ENCODE data around the gene HRAS. TPM values are rescaled to one million over a fixed set of nuclear protein-coding genes. Genes with fewer than 3 reads are reported as not detected.

HRAS gene
- total and polyA plus RNA-seq, 2 experiments from 2014 or later = 62.1 to 76.9 TPM

DNA sequence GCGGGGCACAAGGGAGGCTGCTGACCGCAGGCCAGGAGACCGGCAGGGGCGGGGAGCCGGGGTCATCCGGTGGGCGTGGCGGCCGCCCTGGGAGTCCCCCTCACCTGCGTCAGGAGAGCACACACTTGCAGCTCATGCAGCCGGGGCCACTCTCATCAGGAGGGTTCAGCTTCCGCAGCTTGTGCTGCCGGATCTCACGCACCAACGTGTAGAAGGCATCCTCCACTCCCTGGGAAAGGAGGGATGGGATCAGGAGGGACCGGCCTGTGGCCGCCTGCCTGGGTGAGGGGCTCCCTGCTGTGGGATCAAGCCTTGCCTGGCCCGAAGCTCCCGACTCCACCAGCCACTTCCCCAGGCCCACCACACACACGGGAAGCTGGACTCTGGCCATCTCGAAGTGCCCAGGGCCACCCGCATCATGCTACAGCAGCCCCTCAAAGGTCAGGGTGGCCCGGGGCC is 2.8 kb downstream of the HRAS start:
- WGBS, 2 experiments (ENCODE audit: low coverage in 1 of 2, low lambda C conversion rate in 2 of 2, missing lambda C conversion rate in 2 of 2) = 87 to 93% methylated on average over 23 of the region's 23 CpGs
- in situ Hi-C loops (cut with MboI) = no loop called here
- no peaks in the 10 kb centered on the region for H3K36me3 ChIP-seq (ENCODE audit: low read depth)

GRCh38 chr11:531919-532526 is 3.4 kb downstream of the HRAS start:
- Histone ChIP-seq H3K27me3 (replicated peaks; ENCODE audit: insufficient read depth) (no peaks in the 10 kb centered on the region), H3K9me3 (ENCODE audit: low read depth) (no peaks in the 10 kb centered on the region), H3F3A (ENCODE audit: insufficient read depth) (no peaks in the 10 kb centered on the region), H3K4me3 (no peak overlapping the region), H3K27ac (no peak overlapping the region), H4K20me1 (ENCODE audit: insufficient read depth) (no peaks in the 10 kb centered on the region), H3K79me2 (ENCODE audit: insufficient read depth) (peaks cover 17% of the 10 kb centered on the region), H3K4me1 (ENCODE audit: insufficient read depth) (no peaks in the 10 kb centered on the region), H3K9ac (no peak overlapping the region), H3K36me3 (ENCODE audit: low read depth) (no peaks in the 10 kb centered on the region), H3K9me2 (ENCODE audit: insufficient read depth) (no peaks in the 10 kb centered on the region), H2AFZ (no peak overlapping the region), H3K4me2 (ENCODE audit: unreplicated experiment) (no peak overlapping the region)
- WGBS, 2 experiments (ENCODE audit: low coverage in 1 of 2, low lambda C conversion rate in 2 of 2, missing lambda C conversion rate in 2 of 2) = 83 to 88% methylated on average over 16 to 18 of the region's 18 CpGs
- in situ Hi-C loops (cut with MboI) = no loop called here
- TF ChIP-seq EZH2phosphoT487 (IDR thresholded peaks at IDR 0.05; ENCODE audit: insufficient read depth, low read depth) (no peak), EZH2 (IDR thresholded peaks at IDR 0.05; ENCODE audit: insufficient read depth, poor library complexity, severe bottlenecking) (no peak)
- no peak for DNase-seq

More for the DNA sequence above, 2.8 kb downstream of the HRAS start:
- Histone ChIP-seq H3K9ac (no peak overlapping the region), H3K79me2 (ENCODE audit: insufficient read depth) (peaks cover 17% of the 10 kb centered on the region), H3K4me2 (ENCODE audit: unreplicated experiment) (no peak overlapping the region), H2AFZ (no peak overlapping the region), H3K4me1 (ENCODE audit: insufficient read depth) (no peaks in the 10 kb centered on the region), H3K27ac (no peak overlapping the region), H3K4me3 (no peak overlapping the region), H4K20me1 (ENCODE audit: insufficient read depth) (no peaks in the 10 kb centered on the region), H3K27me3 (replicated peaks; ENCODE audit: insufficient read depth) (no peaks in the 10 kb centered on the region), H3K9me3 (ENCODE audit: low read depth) (no peaks in the 10 kb centered on the region), H3F3A (ENCODE audit: insufficient read depth) (no peaks in the 10 kb centered on the region), H3K9me2 (ENCODE audit: insufficient read depth) (no peaks in the 10 kb centered on the region)
- DNase-seq = no peak
- TF ChIP-seq EZH2phosphoT487 (IDR thresholded peaks at IDR 0.05; ENCODE audit: insufficient read depth, low read depth) = no peak
- TF ChIP-seq EZH2 (IDR thresholded peaks at IDR 0.05; ENCODE audit: insufficient read depth, poor library complexity, severe bottlenecking) = no peak

DNA sequence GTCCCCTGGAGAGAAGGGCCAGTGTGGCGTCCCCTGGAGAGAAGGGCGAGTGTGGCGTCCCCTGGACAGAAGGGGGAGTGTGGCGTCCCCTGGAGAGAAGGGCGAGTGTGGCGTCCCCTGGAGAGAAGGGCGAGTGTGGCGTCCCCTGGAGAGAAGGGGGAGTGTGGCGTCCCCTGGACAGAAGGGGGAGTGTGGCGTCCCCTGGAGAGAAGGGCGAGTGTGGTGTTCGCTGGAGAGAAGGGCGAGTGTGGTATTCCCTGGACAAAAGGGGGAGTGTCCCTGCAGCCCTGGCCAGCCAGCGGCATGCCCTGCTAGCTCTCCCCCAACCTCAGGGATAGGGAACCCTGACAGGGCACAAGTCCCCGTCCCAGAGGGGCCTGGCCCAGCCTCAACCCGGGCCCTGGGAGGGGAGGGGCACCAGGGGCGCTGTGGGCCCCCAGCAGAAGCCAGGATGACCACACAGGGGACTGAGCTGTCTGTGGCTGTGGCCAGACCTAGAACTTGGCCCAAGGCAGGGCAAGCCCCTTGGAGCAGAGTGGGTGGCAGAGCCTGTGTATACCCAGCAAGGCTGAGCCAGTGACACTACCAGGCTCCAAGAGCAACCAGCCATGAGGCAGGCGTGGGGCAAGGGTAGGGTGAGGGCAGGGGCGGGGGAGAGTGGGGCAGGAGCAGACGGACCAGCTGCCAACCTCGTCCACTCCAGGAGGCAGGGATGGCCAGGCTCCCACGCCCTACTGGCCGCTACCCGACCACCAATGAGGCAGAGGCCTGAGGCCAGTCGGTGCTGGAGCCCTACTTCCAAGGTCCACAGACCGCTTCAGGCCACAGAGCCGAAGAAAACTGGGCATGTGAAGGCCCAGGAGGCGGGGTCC is 4.2 kb downstream of the HRAS start:
- H3K4me3 ChIP-seq = no peak overlapping the region
- peaks cover 17% of the 10 kb centered on the region for H3K79me2 ChIP-seq (ENCODE audit: insufficient read depth)
- H3K4me1 ChIP-seq (ENCODE audit: insufficient read depth) = no peaks in the 10 kb centered on the region
- no peak overlapping the region for H3K4me2 ChIP-seq (ENCODE audit: unreplicated experiment)
- H2AFZ ChIP-seq = no peak overlapping the region
- WGBS, 2 experiments (ENCODE audit: low coverage in 1 of 2, low lambda C conversion rate in 2 of 2, missing lambda C conversion rate in 2 of 2) = 89 to 93% methylated on average over 8 to 28 of the region's 28 CpGs
- no peaks in the 10 kb centered on the region for H3K9me2 ChIP-seq (ENCODE audit: insufficient read depth)
- H3K27me3 ChIP-seq (replicated peaks; ENCODE audit: insufficient read depth) = no peaks in the 10 kb centered on the region
- in situ Hi-C loops (cut with MboI) = no loop called here
- no peaks in the 10 kb centered on the region for H3K9me3 ChIP-seq (ENCODE audit: low read depth)
- no peak for DNase-seq
- H3K9ac ChIP-seq = no peak overlapping the region
- no peaks in the 10 kb centered on the region for H3K36me3 ChIP-seq (ENCODE audit: low read depth)
- H3K27ac ChIP-seq = no peak overlapping the region
- no peaks in the 10 kb centered on the region for H4K20me1 ChIP-seq (ENCODE audit: insufficient read depth)
- H3F3A ChIP-seq (ENCODE audit: insufficient read depth) = no peaks in the 10 kb centered on the region
- TF ChIP-seq EZH2phosphoT487 (IDR thresholded peaks at IDR 0.05; ENCODE audit: insufficient read depth, low read depth) = no peak
- TF ChIP-seq EZH2 (IDR thresholded peaks at IDR 0.05; ENCODE audit: insufficient read depth, poor library complexity, severe bottlenecking) = no peak

- no peaks in the 10 kb centered on the region for H4K20me1 ChIP-seq (ENCODE audit: insufficient read depth)
- H3K9me3 ChIP-seq (ENCODE audit: low read depth) = no peaks in the 10 kb centered on the region
- 67 to 77% methylated on average over 18 of the region's 18 CpGs for WGBS, 2 experiments (ENCODE audit: low coverage in 1 of 2, low lambda C conversion rate in 2 of 2, missing lambda C conversion rate in 2 of 2)
- H3K4me2 ChIP-seq (ENCODE audit: unreplicated experiment) = no peak overlapping the region
- H3K4me3 ChIP-seq = no peak overlapping the region
- no peaks in the 10 kb centered on the region for H3K27me3 ChIP-seq (replicated peaks; ENCODE audit: insufficient read depth)
- no peak overlapping the region for H2AFZ ChIP-seq
- no peaks in the 10 kb centered on the region for H3K36me3 ChIP-seq (ENCODE audit: low read depth)
- no peaks in the 10 kb centered on the region for H3F3A ChIP-seq (ENCODE audit: insufficient read depth)
- TF ChIP-seq EZH2phosphoT487 (IDR thresholded peaks at IDR 0.05; ENCODE audit: insufficient read depth, low read depth) = no peak
- TF ChIP-seq EZH2 (IDR thresholded peaks at IDR 0.05; ENCODE audit: insufficient read depth, poor library complexity, severe bottlenecking) = no peak
- in situ Hi-C loops (cut with MboI) = no loop called here
- no peak overlapping the region for H3K27ac ChIP-seq
- H3K9me2 ChIP-seq (ENCODE audit: insufficient read depth) = no peaks in the 10 kb centered on the region
- peaks cover 16% of the 10 kb centered on the region for H3K79me2 ChIP-seq (ENCODE audit: insufficient read depth)
- no peak for DNase-seq
- no peaks in the 10 kb centered on the region for H3K4me1 ChIP-seq (ENCODE audit: insufficient read depth)
- H3K9ac ChIP-seq = no peak overlapping the region
These were observed 5.5 kb downstream of the HRAS start for GRCh38 chr11:529728-530411.

Data from GM23248 (cell line).